NCI-H526 (cell line): Measurements from ENCODE around the gene BAIAP2.
"Not testable (repeated sequence)": the region's sequence is repeated elsewhere in the genome, so short reads cannot be mapped to it uniquely, and the experiment has no call there.

Experiments
- DNase-seq, 2 experiments: peaks; one replicate each; lab custom pipeline; 2025; lab: John Stamatoyannopoulos, UW

BAIAP2 gene

GRCh38 chr17:81139428-81139827 is 104.5 kb downstream of the BAIAP2 start:
- no peak for DNase-seq

- no peak for DNase-seq
Measured at GRCh38 chr17:81140018-81140417, 105.1 kb downstream of the BAIAP2 start.

GRCh38 chr17:81140695-81141094 is 105.7 kb downstream of the BAIAP2 start:
- DNase-seq = no peak

- peak; percentile 34 to 85 for DNase-seq
Measured at GRCh38 chr17:81142301-81143199, 107.6 kb downstream of the BAIAP2 start.

- no peak for DNase-seq
Measured at GRCh38 chr17:81143200-81143527, 108.2 kb downstream of the BAIAP2 start.

- no peak for DNase-seq
Measured at GRCh38 chr17:81143717-81144422, 108.9 kb downstream of the BAIAP2 start.

- no peak for DNase-seq
Measured at GRCh38 chr17:81144423-81144781, 109.5 kb downstream of the BAIAP2 start.

- not testable (repeated sequence) for DNase-seq
Measured at GRCh38 chr17:81146208-81146607, 111.3 kb downstream of the BAIAP2 start.

GRCh38 chr17:81147701-81148100 is 112.8 kb downstream of the BAIAP2 start:
- no peak for DNase-seq

GRCh38 chr17:81148571-81148970 is 113.6 kb downstream of the BAIAP2 start:
- no peak for DNase-seq

- no peak for DNase-seq
Measured at GRCh38 chr17:81148986-81149533, 114.1 kb downstream of the BAIAP2 start.

GRCh38 chr17:81150377-81151077 is 115.6 kb downstream of the BAIAP2 start:
- no peak for DNase-seq

- no peak for DNase-seq
Measured at GRCh38 chr17:81151278-81151677, 116.3 kb downstream of the BAIAP2 start.

GRCh38 chr17:81152288-81152828 is 117.4 kb downstream of the BAIAP2 start:
- no peak for DNase-seq

GRCh38 chr17:81153340-81153803 is 118.4 kb downstream of the BAIAP2 start:
- no peak for DNase-seq

- DNase-seq = not testable (repeated sequence)
Measured at GRCh38 chr17:81154016-81154415, 119.1 kb downstream of the BAIAP2 start.

GRCh38 chr17:81154961-81155360 is 120.0 kb downstream of the BAIAP2 start:
- no peak for DNase-seq

GRCh38 chr17:81156866-81157805 is 122.2 kb downstream of the BAIAP2 start:
- DNase-seq = no peak

GRCh38 chr17:81157848-81158687 is 123.1 kb downstream of the BAIAP2 start:
- no peak for DNase-seq
